ENCODE measurements around the gene ZNF501.

DNA sequence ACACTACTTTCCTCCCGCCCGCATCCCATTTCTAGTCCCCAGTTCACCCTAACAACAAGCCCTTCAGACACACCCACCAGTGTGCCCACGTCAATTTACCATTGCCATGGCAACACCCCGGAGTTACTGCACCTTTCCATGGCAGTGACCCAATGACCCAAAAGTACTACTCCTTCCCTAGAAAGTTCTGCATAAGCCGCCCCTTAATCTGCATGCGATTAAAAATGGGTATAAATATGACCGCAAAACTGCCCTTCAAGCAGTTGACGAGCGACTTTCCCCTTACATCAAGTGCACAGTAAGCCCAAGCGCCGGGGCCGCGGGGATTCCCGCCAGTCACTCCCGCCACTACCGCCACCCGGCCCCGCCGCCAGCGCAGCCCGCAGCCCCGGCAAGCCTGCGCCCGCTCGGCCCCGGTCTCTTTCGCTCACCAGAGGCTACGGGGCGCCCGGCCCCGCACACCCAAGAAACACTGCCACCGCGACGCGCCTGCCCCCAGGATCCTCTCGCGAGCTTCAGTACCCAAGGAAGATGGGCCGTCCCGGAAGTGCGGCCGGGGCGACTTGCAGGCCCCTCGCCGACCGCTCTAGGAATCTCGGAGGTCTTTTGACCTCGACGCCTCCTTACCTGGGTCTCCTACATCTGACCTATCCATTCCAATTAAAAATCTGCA is 44.2 kb upstream of the ZNF501 start:
- TF ChIP-seq, protein P1, sequence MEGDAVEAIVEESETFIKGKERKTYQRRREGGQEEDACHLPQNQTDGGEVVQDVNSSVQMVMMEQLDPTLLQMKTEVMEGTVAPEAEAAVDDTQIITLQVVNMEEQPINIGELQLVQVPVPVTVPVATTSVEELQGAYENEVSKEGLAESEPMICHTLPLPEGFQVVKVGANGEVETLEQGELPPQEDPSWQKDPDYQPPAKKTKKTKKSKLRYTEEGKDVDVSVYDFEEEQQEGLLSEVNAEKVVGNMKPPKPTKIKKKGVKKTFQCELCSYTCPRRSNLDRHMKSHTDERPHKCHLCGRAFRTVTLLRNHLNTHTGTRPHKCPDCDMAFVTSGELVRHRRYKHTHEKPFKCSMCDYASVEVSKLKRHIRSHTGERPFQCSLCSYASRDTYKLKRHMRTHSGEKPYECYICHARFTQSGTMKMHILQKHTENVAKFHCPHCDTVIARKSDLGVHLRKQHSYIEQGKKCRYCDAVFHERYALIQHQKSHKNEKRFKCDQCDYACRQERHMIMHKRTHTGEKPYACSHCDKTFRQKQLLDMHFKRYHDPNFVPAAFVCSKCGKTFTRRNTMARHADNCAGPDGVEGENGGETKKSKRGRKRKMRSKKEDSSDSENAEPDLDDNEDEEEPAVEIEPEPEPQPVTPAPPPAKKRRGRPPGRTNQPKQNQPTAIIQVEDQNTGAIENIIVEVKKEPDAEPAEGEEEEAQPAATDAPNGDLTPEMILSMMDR (IDR thresholded peaks at IDR 0.05): no peak
- TF ChIP-seq POLR2A (IDR thresholded peaks at IDR 0.05): no peak

All from lower leg skin (tissue), 3 donors.